Endothelial cell of umbilical vein (primary cell): ENCODE results near the gene ARHGEF37. TPM values are rescaled to one million over a fixed set of nuclear protein-coding genes. Genes with fewer than 3 reads are reported as not detected.

Experiments
- BruUV-seq: library from RNA; stranded (reverse); fragments of 400-500 nt; replicated peaks from 2 replicates; lab custom pipeline; 2021; lab: Mats Ljungman, UMichigan
- CTCF ChIA-PET: fragments of 300-600, 350-600 bp; sonication (Branson Sonifier 250); formaldehyde crosslinking; loops from one replicate; lab custom pipeline; 2021; ENCODE audit warnings: antibody characterized with exemption, inconsistent platforms; lab: Charles Lee
- POLR2A ChIA-PET: fragments of 300-600, 350-600 bp; sonication (Branson Sonifier 250); formaldehyde crosslinking; loops from one replicate; lab custom pipeline; 2021; ENCODE audit warnings: antibody characterized with exemption, inconsistent platforms; lab: Charles Lee
- DNase-seq: peaks from one replicate; pipeline ENCODE4 v3.0.0-alpha.2; 2011; ENCODE audit warnings: low read depth, low spot score
- FAIRE-seq: peaks from 2 replicates; lab custom pipeline; 2011; peaks lifted over from hg19 to GRCh38; lab: Jason Lieb, UNC
- H2AFZ ChIP-seq: 2 replicates; pipeline ENCODE4 v1.6.0; 2012; ENCODE audit warnings: low read depth, low read length, control low read depth, inconsistent platforms
- H3K27ac ChIP-seq: 2 replicates; pipeline ENCODE4 v1.5.1; 2011; ENCODE audit warnings: low read depth, mild to moderate bottlenecking, control low read depth, low read length, moderate library complexity; ENCODE audit not compliant: insufficient read depth
- H3K27me3 ChIP-seq, 2 experiments: 2 replicates each; pipeline versions ENCODE4 v1.6.0 to v1.6.1; 2011; ENCODE audit warnings: low read length in 2 of 2, mixed read lengths in 1 of 2; ENCODE audit not compliant: control insufficient read depth in 2 of 2, insufficient read depth in 2 of 2
- H3K36me3 ChIP-seq, 2 experiments: 2 replicates in 1 of 2; 3 replicates in 1 of 2; pipeline ENCODE4 v1.5.1; 2011; ENCODE audit warnings: low read length in 2 of 2, mild to moderate bottlenecking in 1 of 2, moderate library complexity in 1 of 2; ENCODE audit not compliant: control insufficient read depth in 2 of 2, insufficient read depth in 2 of 2; ENCODE audit errors: extremely low read depth in 1 of 2
- H3K4me1 ChIP-seq: 3 replicates; pipeline ENCODE4 v1.5.1; 2011; ENCODE audit warnings: mild to moderate bottlenecking, low read length; ENCODE audit not compliant: control insufficient read depth, insufficient read depth; ENCODE audit errors: extremely low read depth
- H3K4me2 ChIP-seq: 2 replicates; pipeline ENCODE4 v1.6.1; 2011; ENCODE audit warnings: low read length, control low read depth, mixed read lengths; ENCODE audit not compliant: insufficient read depth
- H3K4me3 ChIP-seq, 3 experiments: fragments of 200-600 bp in 1 of 3; sonication (generic), shearing (Covaris generic) in 1 of 3; replicated peaks in 1 of 3; 2 replicates each; pipeline ENCODE4 v1.5.1; 2011 to 2016; ENCODE audit warnings: control low read depth in 3 of 3, low read length in 3 of 3, mild to moderate bottlenecking in 2 of 3, inconsistent platforms in 1 of 3, low read depth in 1 of 3, moderate library complexity in 1 of 3; ENCODE audit not compliant: insufficient read depth in 1 of 3
- H3K79me2 ChIP-seq: 2 replicates; pipeline ENCODE4 v1.6.0; 2012; ENCODE audit warnings: low read length, inconsistent platforms; ENCODE audit not compliant: control insufficient read depth, insufficient read depth
- H3K9ac ChIP-seq: replicated peaks from 2 replicates; pipeline ENCODE3; 2011; ENCODE audit warnings: low read length, control low read depth; ENCODE audit not compliant: insufficient read depth; ENCODE audit errors: extremely low read depth
- H3K9me1 ChIP-seq: replicated peaks from 3 replicates; pipeline ENCODE4 v1.6.0; 2011; ENCODE audit warnings: mild to moderate bottlenecking, low read length; ENCODE audit not compliant: control insufficient read depth, insufficient read depth; ENCODE audit errors: extremely low read depth
- H3K9me3 ChIP-seq: replicated peaks from 2 replicates; pipeline ENCODE4 v1.5.1; 2012; ENCODE audit warnings: low read length, inconsistent platforms; ENCODE audit not compliant: control insufficient read depth, insufficient read depth
- H4K20me1 ChIP-seq: replicated peaks from 2 replicates; pipeline ENCODE3; 2011; ENCODE audit warnings: mild to moderate bottlenecking, low read length; ENCODE audit not compliant: control insufficient read depth, insufficient read depth; ENCODE audit errors: extremely low read depth
- FOS ChIP-seq: IDR thresholded peaks from 2 replicates; pipeline ENCODE4 v1.6.1; 2011; ENCODE audit warnings: mild to moderate bottlenecking, low read length, moderate library complexity, borderline replicate concordance; ENCODE audit not compliant: insufficient read depth
- GATA2 ChIP-seq: IDR thresholded peaks from 2 replicates; pipeline ENCODE4 v1.7.0; 2011; ENCODE audit warnings: low read depth, mild to moderate bottlenecking, moderate library complexity, mixed read lengths, low read length; ENCODE audit not compliant: insufficient read length, insufficient read depth
- JUN ChIP-seq: IDR thresholded peaks from 2 replicates; pipeline ENCODE4 v1.6.1; 2011; ENCODE audit warnings: borderline replicate concordance, low read depth; ENCODE audit not compliant: insufficient read length, insufficient read depth
- MAX ChIP-seq: IDR thresholded peaks from 2 replicates; pipeline ENCODE4 v1.6.1; 2011; ENCODE audit not compliant: insufficient read depth, insufficient read length
- MYC ChIP-seq: IDR thresholded peaks from one replicate; pipeline ENCODE4 v1.6.1; 2011; ENCODE audit warnings: mild to moderate bottlenecking, low read depth, low read length
- POLR2A ChIP-seq: IDR thresholded peaks from 2 replicates; pipeline ENCODE4 v1.6.1; 2012; ENCODE audit warnings: low read depth, mild to moderate bottlenecking, control low read depth, low read length
- POLR2AphosphoS5 ChIP-seq: IDR thresholded peaks from 2 replicates; pipeline ENCODE4 v1.6.1; 2012; ENCODE audit warnings: low read depth, mild to moderate bottlenecking, control low read depth, low read length, moderate library complexity; ENCODE audit not compliant: insufficient read depth
- dilution Hi-C: fragments of 300-500 bp; cut with MboI; formaldehyde crosslinking; loops from one replicate; pipeline ENCODE4 v1.15.0; 2019; ENCODE audit warnings: low sequenced_read_pairs; ENCODE audit not compliant: extremely low pct_ligation_motif_present
- intact Hi-C: fragments of 100-400 bp; cut with micrococcal nuclease; formaldehyde crosslinking; loops from one replicate; pipeline ENCODE4 v1.10.0; 2022
- polyA plus RNA-seq, 4 experiments: library from polyadenylated mRNA; depleted of rRNA in 3 of 4; stranded (reverse) in 3 of 4; unstranded in 1 of 4; fragments of >200 nt; gene quantifications; 2 replicates each; pipeline versions ENCODE4 v1.2.1 to v1.2.3, GENCODE V29; 2011 to 2012; ENCODE audit warnings: missing spikeins in 1 of 4
- total RNA-seq: library from RNA; stranded (reverse); gene quantifications from 2 replicates; pipeline ENCODE4 v1.2.3, GENCODE V29; 2021

The ARHGEF37 gene
- total and polyA plus RNA-seq, 2 donors (not counting 3 experiments of a cell fraction or from before 2014, with no cell fraction given) = 4.9 to 7.0 TPM

GRCh38 chr5:149543361-149544027 lies 37.8 kb upstream of the ARHGEF37 start:
- ChIA-PET POLR2A (interaction anchor here (0.6 to 1.0 kb wide), 4 partner anchors 10 to 1164 kb away, joined by 3 to 8 read pairs (median 4); no protein-coding TSS in a partner anchor), CTCF (interaction anchor here (0.8 to 1.9 kb wide), 10 partner anchors 8 to 103 kb away, joined by 3 to 6 read pairs (median 4); partner anchors contain the start of gene CSNK1A1)
- no peak overlapping the region for H2AFZ ChIP-seq
- peak overlapping the region; percentile 55 for H3K27ac ChIP-seq
- H3K4me2 ChIP-seq = peak overlapping the region; percentile 56
- peaks cover 53% of the 10 kb centered on the region for H3K4me1 ChIP-seq
- no TSS peak for BruUV-seq
- peak; percentile 58 for DNase-seq
- no peaks in the 10 kb centered on the region for H3K9me1 ChIP-seq
- H3K36me3 ChIP-seq = peaks cover 8 to 14% of the 10 kb centered on the region in 2 experiments
- no peak overlapping the region for H3K4me3 ChIP-seq
- peaks cover 97% of the 10 kb centered on the region for H3K79me2 ChIP-seq
- no peak for FAIRE-seq
- peaks cover 18% of the 10 kb centered on the region for H4K20me1 ChIP-seq
- dilution Hi-C loops = no loop called here
- no peaks in the 10 kb centered on the region for H3K27me3 ChIP-seq
- no peak for TF ChIP-seq MYC
- TF ChIP-seq GATA2 = peak; percentile 26
- peak overlapping the region; percentile 22 for H3K9ac ChIP-seq
- intact Hi-C loops = no loop called here
- no peaks in the 10 kb centered on the region for H3K9me3 ChIP-seq

- Histone ChIP-seq H3K9me3 (no peaks in the 10 kb centered on the region), H3K9me1 (no peaks in the 10 kb centered on the region), H3K27me3 (no peaks in the 10 kb centered on the region), H3K27ac (peak overlapping the region; percentile 55), H3K4me3 (no peak overlapping the region), H3K4me1 (peaks cover 59% of the 10 kb centered on the region), H4K20me1 (peaks cover 16% of the 10 kb centered on the region), H2AFZ (no peak overlapping the region), H3K36me3 (peaks cover 8 to 14% of the 10 kb centered on the region in 2 experiments), H3K9ac (peak overlapping the region; percentile 22), H3K79me2 (peaks cover 97% of the 10 kb centered on the region), H3K4me2 (peak overlapping the region; percentile 56)
- POLR2A ChIA-PET = interaction anchor here (1.0 kb wide), 1 partner anchor 94 kb away, joined by 3 read pairs; no protein-coding TSS in a partner anchor
- intact Hi-C loops = no loop called here
- no TSS peak for BruUV-seq
- dilution Hi-C loops = no loop called here
- DNase-seq (peak; percentile 49), FAIRE-seq (no peak)
- CTCF ChIA-PET = interaction anchor here (0.8 to 1.9 kb wide), 11 partner anchors 8 to 104 kb away, joined by 3 to 6 read pairs (median 4); partner anchors contain the start of gene CSNK1A1
- TF ChIP-seq MAX (no peak), POLR2AphosphoS5 (peak; percentile 12), FOS (no peak), POLR2A (no peak), JUN (no peak)
Observed at GRCh38 chr5:149544028-149544420, 37.3 kb upstream of the ARHGEF37 start.
